NCI-H187 treated with DMSO at 0.1 percent for 48 hours (cell line): ENCODE data around the gene PPP1R12B.
"Not testable (repeated sequence)": the region's sequence is repeated elsewhere in the genome, so short reads cannot be mapped to it uniquely, and the experiment has no call there.

Source experiments
- DNase-seq: peaks from one replicate; lab custom pipeline; 2025; lab: John Stamatoyannopoulos, UW

The PPP1R12B gene

GRCh38 chr1:202349206-202349928, 868 bp downstream of the PPP1R12B start:
- no peak for DNase-seq

- no peak for DNase-seq
Measured at GRCh38 chr1:202351725-202352124, 3.2 kb downstream of the PPP1R12B start.

GRCh38 chr1:202352583-202353197, 4.2 kb downstream of the PPP1R12B start:
- not testable (repeated sequence) for DNase-seq

GRCh38 chr1:202355944-202356553, 7.5 kb downstream of the PPP1R12B start:
- no peak for DNase-seq

- DNase-seq, result no peak
Measured at GRCh38 chr1:202357506-202357905, 9.0 kb downstream of the PPP1R12B start.

GRCh38 chr1:202361224-202361623, 12.7 kb downstream of the PPP1R12B start:
- no peak for DNase-seq

GRCh38 chr1:202361701-202362100, 13.2 kb downstream of the PPP1R12B start:
- DNase-seq, result no peak

GRCh38 chr1:202362212-202362611, 13.7 kb downstream of the PPP1R12B start:
- peak; percentile 82 for DNase-seq

- DNase-seq, result no peak
Measured at GRCh38 chr1:202365092-202365815, 16.8 kb downstream of the PPP1R12B start.

- no peak for DNase-seq
Measured at GRCh38 chr1:202367271-202367670, 18.8 kb downstream of the PPP1R12B start.

- not testable (repeated sequence) for DNase-seq
Measured at GRCh38 chr1:202370906-202371305, 22.4 kb downstream of the PPP1R12B start.

GRCh38 chr1:202374099-202374498, 25.6 kb downstream of the PPP1R12B start:
- no peak for DNase-seq

GRCh38 chr1:202375175-202375574, 26.7 kb downstream of the PPP1R12B start:
- not testable (repeated sequence) for DNase-seq

- no peak for DNase-seq
Measured at GRCh38 chr1:202376247-202376646, 27.7 kb downstream of the PPP1R12B start.

- DNase-seq, result peak; percentile 67
Measured at GRCh38 chr1:202379884-202380529, 31.5 kb downstream of the PPP1R12B start.

GRCh38 chr1:202380535-202380934, 32.0 kb downstream of the PPP1R12B start:
- not testable (repeated sequence) for DNase-seq

GRCh38 chr1:202381867-202382266, 33.4 kb downstream of the PPP1R12B start:
- DNase-seq, result not testable (repeated sequence)

GRCh38 chr1:202395831-202396230, 47.3 kb downstream of the PPP1R12B start:
- not testable (repeated sequence) for DNase-seq

GRCh38 chr1:202397256-202397655, 48.8 kb downstream of the PPP1R12B start:
- no peak for DNase-seq

GRCh38 chr1:202398439-202398838, 49.9 kb downstream of the PPP1R12B start:
- DNase-seq, result not testable (repeated sequence)

- not testable (repeated sequence) for DNase-seq
Measured at GRCh38 chr1:202401771-202402170, 53.3 kb downstream of the PPP1R12B start.

GRCh38 chr1:202403381-202403780, 54.9 kb downstream of the PPP1R12B start:
- not testable (repeated sequence) for DNase-seq
